Small intestine (tissue), 4 donors: Measurements from ENCODE around the gene HYAL1. TPM values are rescaled to one million over a fixed set of nuclear protein-coding genes. Genes with fewer than 3 reads are reported as not detected.

Source experiments
- polyA plus RNA-seq, 4 donors: library from polyadenylated mRNA; stranded (reverse) in 3 of 4; unstranded in 1 of 4; fragments of 200-250 nt in 3 of 4; fragments of 120-200 nt in 1 of 4; gene quantifications; one replicate each; pipeline versions ENCODE4 v1.2.1 to v1.2.3, GENCODE V29; 2013
- donor health status: healthy with polysubstance abuse.
- donor health status: Bipolar disorder and iron deficiency.
- donor health status: healthy.

The HYAL1 gene
- polyA plus RNA-seq, 4 donors, result 1.1 to 11.1 (median 3.7) TPM

Other genes with a start within 250 kb of the HYAL1 start
- 100 to 1,000 TPM in 1 of 4 donors, 10 to 100 TPM in 3; 57.1 to 216 (median 84.3) TPM for gene RBM5, start 214.7 kb downstream of the HYAL1 start, polyA plus RNA-seq
- gene SEMA3F, start 148.2 kb downstream of the HYAL1 start, polyA plus RNA-seq, result 10 to 100 TPM in 1 of 4 donors, 1 to 10 TPM in 3; 3.0 to 35.7 (median 4.3) TPM
- gene GNAT1, start 112.0 kb downstream of the HYAL1 start, polyA plus RNA-seq, result not detected
- gene SLC38A3, start 98.3 kb downstream of the HYAL1 start, polyA plus RNA-seq, result 1 to 10 TPM in 2 of 4 donors, not detected in 2; 2.1 to 2.4 TPM
- gene GNAI2, start 67.4 kb downstream of the HYAL1 start, polyA plus RNA-seq, result 100 to 1,000 TPM in 2 of 4 donors, 10 to 100 TPM in 2; 23.9 to 117 (median 81.9) TPM
- gene SEMA3B, start 34.4 kb downstream of the HYAL1 start, polyA plus RNA-seq, result 100 to 1,000 TPM in 3 of 4 donors, 10 to 100 TPM in 1; 39.2 to 204 (median 154) TPM
- gene LSMEM2, start 24.5 kb downstream of the HYAL1 start, polyA plus RNA-seq, result under 1 TPM in 3 of 4 donors, not detected in 1; 0.21 to 0.54 (median 0.30) TPM
- gene IFRD2, start 11.1 kb downstream of the HYAL1 start, polyA plus RNA-seq, result 10 to 100 TPM; 46.3 to 93.4 (median 71.0) TPM
- 1 to 10 TPM; 1.6 to 4.1 (median 2.5) TPM for gene HYAL3, start 4.2 kb downstream of the HYAL1 start, polyA plus RNA-seq
- 1 to 10 TPM; 2.4 to 8.5 (median 7.3) TPM for gene NAA80, start 4.2 kb downstream of the HYAL1 start, polyA plus RNA-seq
- 100 to 1,000 TPM in 1 of 4 donors, 10 to 100 TPM in 3; 11.0 to 124 (median 23.6) TPM for gene HYAL2, start 19.2 kb upstream of the HYAL1 start, polyA plus RNA-seq
- gene TUSC2, start 24.6 kb upstream of the HYAL1 start, polyA plus RNA-seq, result 10 to 100 TPM; 26.8 to 46.2 (median 30.6) TPM
- gene RASSF1, start 37.3 kb upstream of the HYAL1 start, polyA plus RNA-seq, result 10 to 100 TPM; 16.3 to 39.0 (median 26.2) TPM
- gene ZMYND10, start 42.2 kb upstream of the HYAL1 start, polyA plus RNA-seq, result 1 to 10 TPM in 2 of 4 donors, under 1 TPM in 2; 0.43 to 2.5 (median 1.2) TPM
- gene NPRL2, start 47.2 kb upstream of the HYAL1 start, polyA plus RNA-seq, result 10 to 100 TPM; 16.2 to 31.8 (median 21.3) TPM
- 10 to 100 TPM; 25.8 to 39.1 (median 30.9) TPM for gene CYB561D2, start 47.3 kb upstream of the HYAL1 start, polyA plus RNA-seq
- 10 to 100 TPM; 24.8 to 49.1 (median 31.0) TPM for gene TMEM115, start 55.9 kb upstream of the HYAL1 start, polyA plus RNA-seq
- 1 to 10 TPM in 1 of 4 donors, under 1 TPM in 3; 0.22 to 5.3 (median 0.89) TPM for gene CACNA2D2, start 200.1 kb upstream of the HYAL1 start, polyA plus RNA-seq